Measurements from ENCODE around the gene NAA38.

GRCh38 chr17:7843257-7843535, 14.2 kb downstream of the NAA38 start:
- TF ChIP-seq POLR2A (IDR thresholded peaks at IDR 0.05; ENCODE audit: low read length) = no peak
- TF ChIP-seq GATA1 (IDR thresholded peaks at IDR 0.05; ENCODE audit: low read depth, low read length) = no peak
